Glutamatergic neuron (in vitro differentiated cells): ENCODE results near the gene UCN3. TPM values are rescaled to one million over a fixed set of nuclear protein-coding genes. Genes with fewer than 3 reads are reported as not detected.

Source experiments
- DNase-seq: peaks from one replicate; pipeline ENCODE4 v3.0.0; 2022
- H3K27ac Mint-ChIP-seq: one replicate; pipeline ENCODE4 v1.8.0; 2020; ENCODE audit warnings: mild to moderate bottlenecking, mixed read lengths, inconsistent platforms; ENCODE audit not compliant: unreplicated experiment
- H3K27me3 Mint-ChIP-seq: one replicate; pipeline ENCODE4 v1.8.0; 2020; ENCODE audit warnings: mild to moderate bottlenecking, moderate library complexity, mixed read lengths, inconsistent platforms; ENCODE audit not compliant: unreplicated experiment
- H3K36me3 Mint-ChIP-seq: one replicate; pipeline ENCODE4 v1.8.0; 2020; ENCODE audit warnings: mild to moderate bottlenecking, mixed read lengths, inconsistent platforms; ENCODE audit not compliant: unreplicated experiment
- H3K4me1 Mint-ChIP-seq: one replicate; pipeline ENCODE4 v1.8.0; 2020; ENCODE audit warnings: mild to moderate bottlenecking, low read depth, mixed read lengths, inconsistent platforms; ENCODE audit not compliant: unreplicated experiment
- H3K4me3 Mint-ChIP-seq: one replicate; pipeline ENCODE4 v1.8.0; 2020; ENCODE audit warnings: mild to moderate bottlenecking, mixed read lengths, inconsistent platforms; ENCODE audit not compliant: unreplicated experiment
- H3K9me3 Mint-ChIP-seq: one replicate; pipeline ENCODE4 v1.8.0; 2020; ENCODE audit warnings: mild to moderate bottlenecking, moderate library complexity, mixed read lengths, inconsistent platforms; ENCODE audit not compliant: unreplicated experiment
- total RNA-seq: library from RNA; stranded (reverse); fragmentation: NEBNext Ultra II Directional; extraction: Animal tissue kit (Norgen Biotek cat#: 25700); gene quantifications from one replicate; pipeline ENCODE4 v1.2.1, GENCODE V29; 2021; ENCODE audit not compliant: unreplicated experiment
- TF ChIP-seq, protein P1 (sequence below): fragments of 200-600 bp; sonication (generic); IDR thresholded peaks from one replicate; pipeline ENCODE4 v1.5.0; 2021; ENCODE audit not compliant: partially characterized antibody, unreplicated experiment

Gene UCN3
- total RNA-seq, 1 donor from 2014 or later, result not detected

GRCh38 chr10:5393529-5393928 is 28.8 kb downstream of the UCN3 start:
- TF ChIP-seq, protein P1, sequence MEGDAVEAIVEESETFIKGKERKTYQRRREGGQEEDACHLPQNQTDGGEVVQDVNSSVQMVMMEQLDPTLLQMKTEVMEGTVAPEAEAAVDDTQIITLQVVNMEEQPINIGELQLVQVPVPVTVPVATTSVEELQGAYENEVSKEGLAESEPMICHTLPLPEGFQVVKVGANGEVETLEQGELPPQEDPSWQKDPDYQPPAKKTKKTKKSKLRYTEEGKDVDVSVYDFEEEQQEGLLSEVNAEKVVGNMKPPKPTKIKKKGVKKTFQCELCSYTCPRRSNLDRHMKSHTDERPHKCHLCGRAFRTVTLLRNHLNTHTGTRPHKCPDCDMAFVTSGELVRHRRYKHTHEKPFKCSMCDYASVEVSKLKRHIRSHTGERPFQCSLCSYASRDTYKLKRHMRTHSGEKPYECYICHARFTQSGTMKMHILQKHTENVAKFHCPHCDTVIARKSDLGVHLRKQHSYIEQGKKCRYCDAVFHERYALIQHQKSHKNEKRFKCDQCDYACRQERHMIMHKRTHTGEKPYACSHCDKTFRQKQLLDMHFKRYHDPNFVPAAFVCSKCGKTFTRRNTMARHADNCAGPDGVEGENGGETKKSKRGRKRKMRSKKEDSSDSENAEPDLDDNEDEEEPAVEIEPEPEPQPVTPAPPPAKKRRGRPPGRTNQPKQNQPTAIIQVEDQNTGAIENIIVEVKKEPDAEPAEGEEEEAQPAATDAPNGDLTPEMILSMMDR, result no peak
- no peak for DNase-seq
- Mint-ChIP-seq H3K4me1 (no peaks in the 10 kb centered on the region), H3K4me3 (no peak overlapping the region), H3K9me3 (peaks cover 2% of the 10 kb centered on the region), H3K27me3 (no peaks in the 10 kb centered on the region), H3K27ac (no peak overlapping the region), H3K36me3 (peaks cover 14% of the 10 kb centered on the region)

DNA sequence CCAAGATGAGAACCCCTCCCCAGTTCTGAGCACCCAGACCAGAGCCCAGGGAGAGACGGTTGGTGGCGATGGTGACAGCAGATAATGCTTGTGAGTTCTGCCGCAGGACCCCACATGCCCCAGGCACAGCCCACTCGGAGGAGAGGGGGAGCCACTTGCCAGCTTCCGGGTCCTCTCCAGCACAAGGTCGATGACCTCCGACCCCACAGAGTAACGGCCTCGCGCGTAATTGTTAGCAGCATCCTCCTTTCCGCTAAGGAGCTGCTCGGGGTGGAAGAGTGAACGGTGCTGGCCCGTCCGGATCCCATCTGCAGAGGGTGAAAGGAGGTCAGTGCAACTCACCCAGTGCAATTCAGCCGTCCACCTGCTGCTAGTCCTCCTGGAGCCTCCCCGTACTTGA is 30.4 kb downstream of the UCN3 start:
- no peaks in the 10 kb centered on the region for H3K4me1 Mint-ChIP-seq
- TF ChIP-seq, protein P1, result no peak

DNA sequence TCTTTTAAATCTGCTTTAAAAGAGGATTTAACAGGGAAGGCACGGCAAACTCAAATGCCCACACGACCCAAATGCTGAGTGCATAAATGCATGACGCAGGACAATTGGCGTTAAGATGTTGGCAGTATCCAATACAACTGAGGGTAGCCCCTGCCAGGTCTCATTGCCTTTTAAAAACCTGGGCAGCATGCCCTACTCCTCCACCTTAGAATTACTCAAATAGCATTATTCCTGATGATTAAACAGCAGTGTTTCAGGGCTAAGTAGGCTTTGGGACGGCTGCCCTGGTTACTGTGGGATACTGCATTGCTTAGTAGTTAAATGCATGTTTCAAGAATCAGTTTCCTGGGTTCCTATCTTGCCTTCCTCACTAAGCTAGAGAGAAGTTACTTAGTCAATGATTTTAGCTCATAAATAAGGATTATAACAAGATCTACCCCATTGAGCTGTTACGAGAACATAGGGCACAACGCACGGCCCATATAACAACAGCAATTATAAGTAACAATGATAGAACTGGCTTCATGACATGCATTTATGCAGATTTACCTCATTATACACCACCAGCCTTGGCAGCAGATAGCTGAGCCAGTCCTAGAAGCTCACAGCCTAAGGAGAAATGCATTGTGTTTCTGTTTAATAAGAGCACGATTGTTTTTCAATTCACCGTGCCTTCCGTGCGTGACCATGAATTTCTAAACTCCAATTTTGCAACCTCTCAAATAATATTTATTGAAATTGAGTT is 32.0 kb downstream of the UCN3 start:
- TF ChIP-seq, protein P1, result no peak
- no peak for DNase-seq
- no peak overlapping the region for H3K4me3 Mint-ChIP-seq
- H3K27ac Mint-ChIP-seq, result no peak overlapping the region
- peaks cover 2% of the 10 kb centered on the region for H3K9me3 Mint-ChIP-seq
- H3K27me3 Mint-ChIP-seq, result peaks cover 2% of the 10 kb centered on the region
- H3K4me1 Mint-ChIP-seq, result no peaks in the 10 kb centered on the region
- peaks cover 9% of the 10 kb centered on the region for H3K36me3 Mint-ChIP-seq

More for the DNA sequence above, 30.4 kb downstream of the UCN3 start:
- DNase-seq, result no peak
- H3K9me3 Mint-ChIP-seq, result peaks cover 2% of the 10 kb centered on the region
- no peaks in the 10 kb centered on the region for H3K27me3 Mint-ChIP-seq
- H3K4me3 Mint-ChIP-seq, result no peak overlapping the region
- peaks cover 14% of the 10 kb centered on the region for H3K36me3 Mint-ChIP-seq
- H3K27ac Mint-ChIP-seq, result no peak overlapping the region

GRCh38 chr10:5399332-5399731 is 34.6 kb downstream of the UCN3 start:
- TF ChIP-seq, protein P1, result no peak
- H3K4me3 Mint-ChIP-seq, result no peak overlapping the region
- H3K4me1 Mint-ChIP-seq, result no peaks in the 10 kb centered on the region
- H3K27ac Mint-ChIP-seq, result no peak overlapping the region
- H3K9me3 Mint-ChIP-seq, result peaks cover 2% of the 10 kb centered on the region
- no peaks in the 10 kb centered on the region for H3K36me3 Mint-ChIP-seq
- H3K27me3 Mint-ChIP-seq, result peaks cover 2% of the 10 kb centered on the region
- DNase-seq, result no peak

DNA sequence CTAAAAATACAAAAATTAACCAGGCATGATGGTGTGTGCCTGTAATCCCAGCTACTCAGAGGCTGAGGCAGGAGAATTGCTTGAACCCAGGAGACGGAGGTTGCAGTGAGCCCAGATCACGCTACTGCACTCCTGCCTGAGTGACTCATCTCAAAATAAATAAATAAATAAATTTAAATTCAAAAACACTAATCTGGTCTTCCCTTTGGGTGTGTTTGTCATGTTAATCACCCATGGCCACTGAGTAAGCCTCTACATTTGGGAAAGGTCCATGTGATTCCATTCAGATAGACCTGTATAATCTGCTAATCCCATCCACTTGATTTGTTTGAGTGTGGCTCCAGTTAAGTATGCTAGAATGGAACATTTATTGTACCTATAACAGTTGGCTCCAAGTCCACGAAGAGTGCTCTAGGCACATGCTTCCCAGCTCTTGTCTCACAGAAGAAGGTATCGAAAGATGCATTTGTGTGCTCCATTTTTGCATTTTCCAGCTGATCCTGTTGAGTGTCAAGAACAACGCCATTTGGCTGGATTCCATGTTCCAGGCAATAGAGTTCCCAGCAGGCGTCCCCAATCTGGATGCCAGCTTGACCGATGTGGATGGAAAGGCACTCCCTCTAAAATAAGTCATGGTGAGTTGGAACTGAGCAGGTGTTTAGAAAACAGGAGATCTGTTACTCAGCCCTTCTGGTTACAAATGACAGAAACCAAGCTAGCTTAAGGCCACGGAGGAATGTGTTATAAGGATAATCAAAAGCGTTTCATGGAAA is 35.9 kb downstream of the UCN3 start:
- no peak for DNase-seq
- H3K4me3 Mint-ChIP-seq, result peak overlapping the region; percentile 1

More for the DNA sequence above, 35.9 kb downstream of the UCN3 start:
- Mint-ChIP-seq H3K27ac (no peak overlapping the region), H3K9me3 (peaks cover 2% of the 10 kb centered on the region), H3K27me3 (peaks cover 2% of the 10 kb centered on the region), H3K4me1 (no peaks in the 10 kb centered on the region), H3K36me3 (no peaks in the 10 kb centered on the region)
- TF ChIP-seq, protein P1, result no peak
